ENCODE measurements around the gene MEAK7.

MEAK7 gene

DNA sequence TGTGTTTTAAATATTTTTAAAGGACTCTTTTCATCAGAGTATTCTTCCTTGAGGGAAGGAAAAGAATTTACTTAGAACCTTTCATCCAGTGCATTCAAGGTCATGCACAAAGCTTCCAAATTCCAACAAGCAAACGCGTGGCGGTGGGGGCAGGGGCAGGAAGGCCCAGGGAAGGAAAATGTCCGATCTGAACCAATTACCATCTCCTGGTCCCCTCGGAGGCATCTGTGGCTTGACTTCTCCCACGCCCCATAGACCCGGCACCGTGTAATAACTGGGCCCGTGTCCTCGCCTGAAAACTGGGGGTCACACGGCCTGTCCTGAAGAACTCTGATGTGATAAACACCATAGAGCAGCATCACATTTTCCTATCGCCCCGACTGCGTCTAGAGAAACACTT, 18.3 kb downstream of the MEAK7 start:
- DNase-seq = no peak

DNA sequence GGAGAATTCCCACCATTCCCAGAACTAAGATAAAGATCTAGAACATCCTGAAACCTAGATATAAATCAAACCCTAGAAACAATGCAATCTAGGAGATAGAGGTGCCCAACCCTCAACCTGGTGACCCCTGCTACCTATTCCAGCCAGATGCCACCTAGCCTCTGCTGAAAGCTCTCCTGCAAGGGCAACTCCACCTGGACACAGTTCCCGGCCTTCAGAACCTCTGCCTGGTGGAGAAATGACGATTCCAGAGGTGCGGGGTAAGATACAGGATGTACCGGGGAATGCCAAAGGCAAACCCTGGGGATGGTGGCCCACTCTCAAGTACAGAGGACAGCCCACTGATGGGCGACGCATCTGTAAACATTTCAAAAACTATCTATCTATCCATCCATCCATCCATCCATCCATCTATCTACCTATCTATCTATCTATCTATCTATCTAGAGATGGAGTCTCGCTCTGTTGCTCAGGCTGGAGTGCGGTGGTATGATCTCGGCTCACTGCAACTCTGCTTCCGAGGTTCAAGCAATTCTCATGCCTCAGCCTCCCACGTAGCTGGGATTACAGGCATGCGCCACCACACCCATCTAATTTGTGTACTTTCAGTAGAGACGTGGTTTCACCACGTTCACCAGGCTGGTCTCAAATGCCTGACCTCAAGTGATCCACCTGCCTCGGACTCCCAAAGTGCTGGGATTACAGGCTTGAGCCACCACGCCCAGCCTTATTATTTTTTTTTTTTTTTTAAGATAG, 19.0 kb downstream of the MEAK7 start:
- no peak for DNase-seq

DNA sequence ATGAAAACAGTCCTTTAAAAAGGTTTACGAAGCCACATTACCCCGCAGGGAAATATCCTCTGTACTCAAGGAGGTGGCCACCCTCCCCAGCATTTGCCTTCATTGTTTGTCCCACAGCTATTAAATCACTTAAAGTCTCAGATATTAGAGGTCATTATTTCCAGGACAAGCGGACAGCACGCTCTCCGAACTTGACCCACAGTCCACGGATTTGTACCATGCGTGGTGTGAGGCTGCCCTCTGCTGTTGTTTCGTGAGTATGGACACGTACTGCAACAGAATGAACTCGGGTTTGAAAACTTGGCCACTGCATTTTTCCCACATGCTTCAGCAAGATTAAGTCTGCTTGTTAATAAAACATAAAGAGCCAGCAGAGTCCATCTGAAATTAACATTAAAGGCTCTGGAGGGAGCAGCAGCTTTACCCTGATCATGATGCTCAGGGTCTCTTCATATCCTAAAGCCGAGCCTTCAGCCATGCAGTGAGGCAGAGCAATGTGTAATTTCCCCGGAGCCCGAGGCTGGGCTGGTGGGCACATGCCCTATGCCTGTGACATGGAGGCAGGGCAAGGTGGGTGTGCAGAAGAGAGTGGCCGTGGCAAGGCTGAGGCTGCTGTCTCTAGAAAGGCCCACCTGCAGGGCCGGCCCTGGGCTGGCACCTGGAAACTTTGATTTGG, 19.7 kb downstream of the MEAK7 start:
- peak; percentile 10 for DNase-seq

DNA sequence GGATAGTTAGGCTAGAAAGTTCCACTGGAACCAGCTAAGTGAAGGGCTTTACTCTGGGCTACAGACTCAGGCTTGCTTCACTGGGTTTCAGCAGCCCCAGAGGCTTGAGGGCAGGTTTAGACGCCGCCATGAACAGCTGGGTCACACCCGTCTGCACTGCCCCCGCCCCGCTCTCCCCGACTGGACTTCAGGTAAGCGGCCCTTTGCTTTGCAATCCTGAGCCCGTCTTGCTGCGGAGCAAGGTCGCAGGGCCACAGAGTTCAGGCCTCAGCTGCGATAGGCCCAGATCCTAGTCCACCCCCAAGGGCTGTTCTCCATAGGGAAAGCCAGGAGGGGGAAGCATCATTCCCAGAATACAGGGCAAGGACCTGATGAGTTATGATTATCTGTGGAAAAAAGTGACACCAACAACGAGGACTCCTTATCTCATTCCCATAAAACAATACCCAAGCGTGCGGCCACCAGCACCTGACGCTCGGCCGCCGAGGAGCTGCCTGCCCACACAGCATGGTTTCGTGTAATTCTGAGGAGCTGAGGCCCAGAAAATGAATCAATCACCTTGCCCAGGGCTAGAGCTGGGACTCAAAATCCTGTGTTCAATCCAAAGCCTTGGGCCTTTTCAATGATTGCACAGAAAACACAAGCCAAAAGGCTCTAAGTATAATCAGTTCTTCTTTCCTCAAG, 20.4 kb downstream of the MEAK7 start:
- no peak for DNase-seq

DNA sequence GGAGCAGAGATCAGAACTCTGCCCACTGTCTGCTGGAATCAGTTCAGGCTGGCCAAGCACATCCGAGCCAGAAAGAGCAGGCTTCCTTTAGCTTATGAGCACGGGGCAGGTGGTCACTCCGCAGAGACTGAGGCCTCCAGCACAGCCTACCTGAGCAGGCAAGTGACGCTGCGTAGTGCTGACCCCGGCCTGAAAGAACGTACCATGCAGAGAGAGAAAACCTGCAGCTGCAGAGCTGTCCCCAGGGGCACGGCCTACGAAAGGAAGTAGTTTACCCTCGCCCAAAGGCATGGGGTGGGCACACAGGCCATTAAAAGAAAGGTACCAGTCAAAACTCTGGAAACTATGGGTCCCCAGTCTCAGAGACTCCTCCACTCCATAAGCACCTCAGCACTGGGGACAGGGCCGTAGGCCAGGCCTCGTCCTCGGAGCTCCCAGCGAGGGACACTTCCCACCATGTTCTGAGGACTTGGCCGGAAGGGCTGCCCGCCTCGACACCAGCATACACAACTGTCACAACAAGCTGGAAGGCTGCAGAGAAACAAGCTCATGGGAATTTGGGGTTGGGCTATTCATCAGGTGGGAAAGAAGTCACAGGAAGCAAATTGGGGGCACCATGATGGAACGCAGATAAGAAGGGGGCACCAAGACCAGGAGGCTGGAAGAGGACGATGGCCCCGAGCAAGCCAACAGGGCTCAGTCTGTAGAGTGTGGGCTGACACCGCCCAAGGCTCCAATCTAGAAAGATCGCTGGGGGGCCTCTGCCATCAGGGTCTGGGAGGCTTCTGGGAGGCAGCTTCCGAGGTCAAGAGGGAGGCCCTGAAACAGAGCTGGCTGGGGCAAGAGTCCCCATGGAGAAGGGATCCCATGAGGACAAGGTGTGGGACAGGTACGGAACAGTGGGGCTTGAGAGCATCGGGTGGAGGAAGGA, 21.2 kb downstream of the MEAK7 start:
- DNase-seq = no peak

DNA sequence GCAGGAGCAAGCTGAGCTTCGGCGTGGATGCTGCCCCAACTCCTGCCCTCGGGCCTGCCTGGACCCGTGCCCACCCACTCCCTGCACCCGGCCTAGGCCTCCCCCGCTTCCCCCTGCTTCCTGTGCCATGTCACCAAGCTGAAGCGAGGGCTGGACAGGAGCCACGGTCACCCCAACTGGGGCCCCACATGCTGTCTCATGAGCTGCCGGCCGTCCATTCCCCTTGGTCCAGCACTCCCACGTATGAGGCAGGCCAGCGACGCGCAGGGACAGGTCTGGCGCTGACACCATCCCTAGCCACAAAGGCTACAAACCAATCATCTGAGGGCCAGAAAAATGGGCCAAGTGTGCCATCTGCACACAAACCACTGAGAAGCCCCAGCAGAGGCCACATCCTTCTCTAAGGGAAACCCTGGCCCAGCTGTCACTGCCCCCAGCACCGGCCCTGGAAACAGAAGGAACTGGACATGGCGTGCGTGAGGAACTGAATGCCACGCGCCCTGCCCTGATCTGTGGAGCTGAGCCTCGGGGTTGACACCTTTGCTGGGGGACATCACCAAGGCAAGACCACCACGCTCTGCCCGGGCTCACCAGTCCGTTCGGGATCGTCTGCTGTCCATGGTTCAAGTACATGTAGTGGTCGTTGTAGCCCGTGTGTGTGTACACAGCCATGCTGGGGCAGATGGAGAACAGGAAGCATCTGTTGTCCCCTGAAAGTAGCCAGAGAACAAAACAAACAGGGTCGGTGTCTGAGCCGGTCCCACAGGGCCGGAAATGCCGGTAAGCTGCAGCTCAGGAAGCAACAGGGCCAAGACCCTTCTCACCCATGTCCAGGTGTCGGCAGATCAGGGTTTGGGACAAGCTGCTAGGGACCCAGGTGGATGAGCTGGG, 22.2 kb downstream of the MEAK7 start:
- DNase-seq = no peak

DNA sequence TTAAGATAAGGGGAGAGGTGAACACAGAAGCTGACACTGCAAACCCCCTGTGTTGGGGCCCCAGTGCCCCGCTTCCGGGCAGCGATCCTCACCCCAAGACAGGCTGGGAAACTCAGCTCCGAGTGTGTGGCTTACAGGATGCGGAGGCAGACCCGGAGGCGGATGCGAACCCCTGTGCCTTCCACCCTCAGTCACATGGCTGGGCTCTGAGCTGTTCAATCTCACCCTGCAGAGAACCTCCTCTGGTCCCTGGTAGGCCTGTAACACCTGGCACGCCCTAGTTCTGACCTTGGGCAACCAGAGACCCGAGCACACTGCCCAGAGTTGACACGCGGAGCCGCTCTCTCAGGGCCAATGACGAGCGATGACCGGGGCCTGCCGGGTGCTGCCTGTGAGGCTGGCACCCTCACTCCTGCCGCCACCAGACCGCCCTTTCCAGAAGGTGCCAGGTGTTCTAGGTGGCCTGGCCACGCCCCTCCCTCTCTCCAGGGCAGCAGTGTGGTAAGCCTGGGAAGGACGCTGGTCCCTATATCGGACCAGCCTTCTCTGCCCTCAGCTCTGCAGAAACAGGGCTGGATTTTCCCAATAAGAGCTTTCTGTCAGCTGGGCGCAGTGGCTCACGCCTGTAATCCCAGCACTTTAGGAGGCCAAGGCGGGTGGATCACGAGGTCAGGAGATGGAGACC, 23.3 kb downstream of the MEAK7 start:
- no peak for DNase-seq

DNA sequence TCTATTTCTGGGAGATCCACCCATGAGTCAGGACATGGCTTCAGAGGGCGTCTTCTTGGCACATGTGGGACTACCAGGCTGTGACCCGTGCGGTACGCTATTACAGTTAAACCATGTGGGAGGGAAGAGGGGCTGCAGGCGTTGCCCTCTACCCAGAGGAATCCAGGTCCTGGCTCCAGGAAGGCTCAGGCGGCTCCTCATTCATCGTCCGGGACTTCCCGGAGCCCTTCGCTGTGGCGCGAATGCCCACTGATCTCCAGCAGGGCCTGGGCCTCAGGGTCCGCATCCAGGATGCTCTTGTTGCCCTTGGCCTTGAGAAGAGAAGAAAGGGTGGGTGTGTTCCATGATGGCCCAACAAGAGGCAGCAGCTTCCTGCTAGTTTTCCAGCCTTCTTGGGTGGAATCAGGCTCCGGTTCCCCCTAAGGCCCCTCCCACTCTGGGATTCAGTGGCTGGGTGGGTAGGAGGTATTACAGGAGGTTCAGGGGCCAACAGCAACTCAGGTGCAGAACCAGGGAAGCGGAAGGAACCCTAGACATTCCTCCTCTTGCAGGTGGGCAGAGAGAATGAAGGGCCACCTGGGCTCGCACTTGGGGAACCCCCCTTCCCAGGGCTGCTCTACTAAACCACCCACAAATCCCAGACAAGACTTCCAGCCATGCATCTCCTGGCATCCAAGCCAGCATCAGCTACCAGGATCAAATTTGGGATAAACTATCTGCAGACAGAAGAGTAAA, 24.6 kb downstream of the MEAK7 start:
- DNase-seq = no peak

DNA sequence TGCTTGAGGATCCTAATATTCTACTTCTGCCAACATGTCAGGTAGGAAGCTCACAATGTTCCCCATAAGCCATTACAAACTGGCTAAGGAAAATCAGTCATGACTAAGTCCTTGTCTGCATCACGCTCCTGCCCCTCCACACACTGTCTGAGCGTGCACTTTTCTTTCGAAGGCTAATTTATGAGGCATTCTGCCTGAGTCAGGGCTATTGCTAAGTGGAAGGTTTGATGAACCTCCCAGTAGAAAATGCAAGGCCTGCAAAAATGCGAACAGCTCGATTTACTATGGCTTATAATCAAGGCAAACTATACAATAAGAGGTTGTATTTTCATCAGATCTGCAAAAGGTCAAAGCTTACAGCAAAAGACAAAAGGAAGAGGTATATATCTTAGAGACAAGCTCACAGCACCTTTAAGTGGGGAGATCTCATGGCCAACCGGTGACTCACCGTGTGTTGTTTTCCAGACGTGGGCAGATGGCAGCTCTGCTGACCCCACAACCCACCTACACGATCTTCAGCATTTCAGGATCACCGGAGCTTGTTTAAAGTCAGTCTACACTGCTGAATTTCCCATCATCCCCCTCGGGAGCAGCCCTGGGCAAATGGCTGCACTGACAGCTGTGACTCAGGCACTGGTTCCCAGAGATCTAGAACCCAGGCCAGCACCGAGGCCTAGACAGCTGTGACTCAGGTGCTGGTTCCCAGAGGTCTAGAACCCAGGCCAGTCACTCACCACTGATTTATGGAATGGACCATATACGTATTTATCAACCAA, 26.1 kb downstream of the MEAK7 start:
- no peak for DNase-seq

DNA sequence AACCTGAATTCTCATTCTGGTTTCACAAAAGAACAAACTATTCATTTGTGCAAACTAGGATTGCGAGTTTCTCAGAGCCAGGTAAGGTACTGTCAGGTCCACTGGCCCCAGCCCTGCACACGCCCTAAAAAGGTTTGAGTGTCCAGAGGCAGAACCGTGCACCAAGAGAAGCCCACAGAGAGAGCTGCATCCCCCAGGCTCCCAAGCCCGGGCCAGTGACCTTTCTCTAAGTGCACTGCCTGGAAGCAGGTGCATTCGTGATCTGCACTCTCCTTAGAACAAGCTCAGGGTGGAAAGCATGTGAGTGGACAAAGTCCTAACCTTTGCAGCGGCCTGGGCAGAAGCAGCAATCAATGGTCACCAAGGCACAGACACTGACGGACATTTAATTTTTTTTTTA, 26.8 kb downstream of the MEAK7 start:
- DNase-seq = no peak

DNA sequence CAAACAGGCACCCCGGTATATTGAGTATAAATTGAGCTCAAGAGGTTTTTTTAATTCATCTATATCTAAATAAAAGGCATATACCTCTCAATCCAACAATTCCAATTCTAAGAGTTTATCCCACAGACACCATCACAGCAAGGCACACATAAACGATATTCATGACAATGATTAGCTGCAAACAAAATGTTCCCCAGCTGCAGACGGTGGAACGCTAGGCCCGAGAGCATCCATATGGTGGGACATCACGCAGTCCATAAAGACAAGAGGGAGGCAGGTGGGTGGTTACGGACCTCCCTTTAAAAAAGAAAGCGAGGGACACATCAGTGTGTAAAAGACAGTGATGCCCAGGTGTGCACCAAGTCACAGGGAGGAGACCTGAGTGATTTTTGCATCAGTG, 28.1 kb downstream of the MEAK7 start:
- no peak for DNase-seq

DNA sequence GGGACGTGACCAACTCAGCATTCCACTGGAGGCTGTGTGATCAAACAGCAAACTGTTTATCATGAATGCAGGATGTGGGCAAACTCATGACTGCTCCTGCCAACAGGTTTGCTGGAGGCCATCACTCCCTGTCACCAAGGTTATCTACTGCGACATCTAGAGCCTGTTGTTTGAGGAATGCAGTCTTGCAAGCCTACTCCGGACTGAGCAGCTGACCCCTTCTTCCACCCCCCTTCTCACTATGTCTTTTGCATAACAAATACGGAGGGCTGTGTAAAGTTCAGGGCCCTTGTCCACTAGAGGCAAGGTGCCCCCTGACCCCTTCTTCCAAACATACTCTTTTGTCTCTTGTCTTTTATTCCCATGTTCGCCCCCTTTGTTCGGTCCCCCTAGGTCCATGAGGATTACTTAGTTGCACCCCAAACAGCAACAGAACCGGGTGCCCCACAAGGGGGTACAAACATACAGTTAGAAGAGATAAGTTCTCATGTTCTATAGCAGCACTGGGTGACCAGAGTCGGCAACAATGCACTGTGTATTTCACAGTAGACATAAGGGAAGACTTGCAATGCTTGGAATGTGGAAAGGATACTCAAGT, 28.7 kb downstream of the MEAK7 start:
- no peak for DNase-seq

DNA sequence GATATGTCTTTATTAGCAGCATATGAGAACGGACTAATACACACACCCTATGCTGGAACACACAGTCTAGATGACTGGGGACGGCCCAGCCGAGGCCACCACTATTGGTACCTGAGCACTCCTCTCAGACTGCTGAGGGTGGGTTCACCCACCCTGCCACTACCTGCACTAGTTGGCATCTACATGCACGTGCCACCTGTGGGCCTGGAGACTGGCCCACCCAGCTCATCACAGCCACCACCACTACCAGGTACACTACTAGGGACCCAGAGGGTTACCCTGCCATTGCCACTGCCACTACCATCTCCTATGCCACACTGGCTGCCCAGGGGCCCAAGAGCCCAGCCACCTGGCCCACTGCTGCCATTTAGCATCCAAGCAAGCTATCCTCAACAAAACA, 32.5 kb downstream of the MEAK7 start:
- no peak for DNase-seq

DNA sequence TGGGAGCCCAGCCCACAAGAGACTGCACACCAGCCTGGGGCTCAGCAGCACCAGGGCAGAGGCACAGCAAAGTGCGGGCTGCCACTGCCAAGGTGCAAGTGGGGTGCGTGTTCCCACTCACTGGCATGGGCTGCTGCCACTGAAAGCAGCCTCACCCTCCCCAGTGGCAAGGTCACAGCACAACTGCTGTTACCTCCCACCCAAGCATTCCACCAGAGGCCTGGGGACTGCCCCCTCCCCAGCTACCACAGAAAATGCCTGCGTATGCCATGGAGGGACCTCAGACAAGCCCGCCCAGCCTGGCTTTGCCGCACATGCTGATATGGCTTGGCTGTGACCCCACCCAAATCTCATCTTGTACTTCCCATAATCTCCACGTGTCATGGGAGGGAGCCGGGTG, 33.1 kb downstream of the MEAK7 start:
- DNase-seq = no peak

DNA sequence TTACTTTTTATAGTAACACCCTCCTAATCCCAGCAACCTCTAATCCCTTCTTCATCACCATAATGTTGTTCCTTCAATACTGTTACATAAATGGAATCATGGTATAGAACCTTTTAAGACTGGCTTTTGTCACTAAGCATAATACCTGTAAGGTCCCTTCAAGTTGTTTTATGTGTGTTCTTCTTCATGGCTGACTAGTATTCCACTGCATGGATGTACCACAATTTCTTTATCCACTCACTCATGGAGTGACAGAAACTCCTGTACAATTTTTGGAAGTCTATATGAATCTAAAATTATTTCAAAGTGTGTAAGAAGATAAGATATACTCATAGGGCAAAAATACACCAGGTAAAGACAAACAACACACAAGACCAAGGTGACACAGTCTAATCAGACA, 36.8 kb downstream of the MEAK7 start:
- DNase-seq = no peak

DNA sequence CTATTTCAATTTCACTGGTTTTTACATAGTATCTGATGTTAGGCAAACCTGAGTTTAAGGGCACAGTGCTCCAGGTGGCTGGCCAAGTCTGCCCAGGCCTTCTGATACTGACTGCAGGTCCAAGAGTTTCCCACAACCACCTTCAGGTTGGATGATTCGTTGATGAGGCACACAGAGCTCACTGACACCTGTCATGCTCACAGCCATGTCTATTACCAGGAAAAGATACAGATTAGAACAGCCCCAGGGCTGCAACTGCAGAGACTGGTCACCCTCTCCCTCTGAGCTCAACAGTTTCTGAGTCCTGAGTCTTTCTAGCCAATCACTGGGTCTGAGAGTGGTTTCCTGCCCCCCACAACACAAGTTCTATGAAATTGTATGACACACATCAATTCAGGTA, 37.2 kb downstream of the MEAK7 start:
- DNase-seq = no peak

DNA sequence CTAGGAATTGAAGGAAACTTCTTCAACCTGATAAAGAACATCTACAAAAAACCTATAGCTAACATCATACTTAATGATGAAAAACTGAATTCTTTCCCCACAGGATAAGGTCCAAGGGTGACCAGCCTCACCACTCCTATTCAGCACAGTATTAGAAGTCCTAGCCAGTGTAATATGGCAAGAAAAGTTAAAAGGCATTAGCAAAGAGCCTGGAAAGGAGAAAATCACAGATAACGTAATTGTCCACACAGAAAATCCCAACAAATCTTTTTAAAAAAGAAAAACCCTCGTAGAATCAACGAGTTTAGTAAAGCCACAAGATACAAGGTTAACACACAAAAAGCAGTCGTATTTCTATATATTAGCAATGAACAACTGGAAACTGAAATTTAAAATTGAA, 37.8 kb downstream of the MEAK7 start:
- DNase-seq = no peak

DNA sequence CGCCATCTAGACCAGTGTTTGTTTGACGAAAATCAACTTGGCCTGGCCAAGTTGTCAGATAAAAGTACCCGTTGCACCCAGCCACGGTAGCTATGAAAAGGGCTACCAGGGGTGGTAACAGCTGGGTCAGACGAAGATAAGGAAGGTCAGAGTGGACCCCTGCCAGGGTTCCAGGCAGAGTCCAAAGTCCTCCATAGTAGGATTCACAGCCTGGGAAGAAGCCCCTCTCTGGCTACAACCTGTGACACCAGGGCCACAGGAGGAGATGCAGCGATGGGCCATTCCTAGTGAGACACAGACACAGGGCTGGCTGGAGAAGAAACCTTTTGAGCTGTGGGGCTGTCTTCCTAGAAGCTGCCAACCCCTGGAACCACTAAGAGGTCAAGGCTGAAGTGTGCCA, 39.3 kb downstream of the MEAK7 start:
- DNase-seq = no peak

DNA sequence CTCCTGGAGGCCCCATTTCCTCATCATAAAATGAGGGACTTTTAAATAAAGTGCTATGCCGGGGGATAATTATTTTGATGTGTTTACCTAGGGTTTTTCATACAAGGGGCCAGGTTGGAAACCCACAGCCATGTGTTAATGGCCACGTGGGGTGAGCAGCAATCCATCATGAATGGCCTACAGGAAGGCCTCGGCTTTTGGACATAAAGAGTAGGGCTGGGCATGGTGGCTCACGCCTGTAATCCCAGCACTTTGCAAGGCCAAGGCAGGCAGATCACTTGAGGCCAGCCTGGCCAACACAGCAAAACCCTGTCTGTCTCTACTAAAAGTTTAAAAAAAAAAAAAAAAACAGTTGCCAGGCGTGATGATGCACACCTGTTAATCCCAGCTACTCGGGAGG, 40.3 kb downstream of the MEAK7 start:
- DNase-seq = no peak

DNA sequence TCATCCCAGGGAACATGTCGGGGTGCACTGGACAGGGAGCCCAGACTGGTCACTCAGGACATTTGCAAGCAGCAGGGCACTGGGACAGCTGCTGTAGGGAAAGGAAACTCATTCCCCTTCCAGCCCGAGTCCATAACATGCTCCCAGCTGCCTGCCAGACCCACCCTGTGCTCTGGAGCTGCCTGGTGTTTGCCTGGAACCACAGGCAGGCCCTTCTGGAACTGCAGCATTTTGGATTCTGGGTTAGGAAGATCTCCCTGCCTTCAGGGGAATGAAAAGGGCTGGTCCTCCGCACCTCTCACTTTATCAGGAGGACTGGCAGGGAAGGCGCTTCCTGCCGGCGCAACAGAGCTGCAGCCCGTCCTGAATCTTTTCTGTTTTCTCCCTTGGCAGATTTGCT, 41.2 kb downstream of the MEAK7 start:
- no peak for DNase-seq

Measured in SHP77 treated with DMSO at 0.1 percent for 48 hours (cell line).